Prostate gland (tissue), 2 donors: Measurements from ENCODE around the gene GLIS1. TPM values are rescaled to one million over a fixed set of nuclear protein-coding genes. Genes with fewer than 3 reads are reported as not detected.

Experiments
- DNase-seq: peaks from one replicate; pipeline ENCODE4 v3.0.0-alpha.2; 2019; ENCODE audit warnings: low spot score
- H3K27ac ChIP-seq, 2 donors: fragments of 200-600 bp; sonication (generic); 2 replicates each; pipeline ENCODE4 v1.5.1; 2017 to 2019
- H3K27me3 ChIP-seq: fragments of 200-600 bp; sonication (generic); replicated peaks from 2 replicates; pipeline ENCODE4 v1.5.1; 2019; ENCODE audit not compliant: insufficient read depth
- H3K36me3 ChIP-seq, 2 donors: fragments of 200-600 bp; sonication (generic); 1 replicate in 1 of 2; 2 replicates in 1 of 2; pipeline versions ENCODE4 v1.5.1 to v1.8.1; 2017 to 2019
- H3K4me1 ChIP-seq: fragments of 200-600 bp; sonication (generic); replicated peaks from 2 replicates; pipeline ENCODE4 v1.5.1; 2019
- H3K4me3 ChIP-seq, 2 donors: fragments of 200-600 bp; sonication (generic); 2 replicates each; pipeline ENCODE4 v1.5.1; 2017 to 2019
- H3K9me3 ChIP-seq: fragments of 200-600 bp; sonication (generic); 2 replicates; pipeline ENCODE4 v1.5.1; 2017
- CTCF ChIP-seq, 4 experiments: fragments of 200-600 bp in 2 of 4; fragments of 450-650 bp in 2 of 4; sonication (generic) in 2 of 4; IDR thresholded peaks; 1 replicate in 3 of 4; 2 replicates in 1 of 4; pipeline ENCODE4 v1.5.1; 2016 to 2019; ENCODE audit warnings: antibody characterized with exemption in 4 of 4, mild to moderate bottlenecking in 2 of 4, moderate library complexity in 2 of 4
- POLR2A ChIP-seq: fragments of 450-650 bp; IDR thresholded peaks from one replicate; pipeline ENCODE4 v1.6.1; 2016; ENCODE audit warnings: antibody characterized with exemption, mild to moderate bottlenecking
- POLR2AphosphoS5 ChIP-seq: sonication (generic); formaldehyde crosslinking; IDR thresholded peaks from one replicate; pipeline ENCODE4 v1.6.1; 2017; ENCODE audit warnings: antibody characterized with exemption
- WGBS: methylation state at CpG from one replicate; pipeline ENCODE4 v1.1.5; 2018; 5-methylcytosine and 5-hydroxymethylcytosine counted together
- intact Hi-C: fragments of 100-400 bp; cut with DNase I; formaldehyde crosslinking; loops from one replicate; pipeline ENCODE4 v1.14.2; 2022
- total RNA-seq, 2 donors: library from RNA; depleted of rRNA; stranded (reverse); fragments of >200 nt; gene quantifications; one replicate each; pipeline ENCODE4 v1.1.0, GENCODE V29; 2016

Gene GLIS1
- total RNA-seq, 2 donors from 2014 or later: 1.1 to 8.1 TPM

- Histone ChIP-seq H3K4me3 (peak overlapping the region; percentile 42 to 44), H3K27me3 (peaks cover 9% of the 10 kb centered on the region), H3K36me3 (no peaks in the 10 kb centered on the region), H3K9me3 (no peaks in the 10 kb centered on the region), H3K4me1 (peaks cover 3% of the 10 kb centered on the region), H3K27ac (peak overlapping the region; percentile 39 to 53)
- intact Hi-C loops: no loop called here
- no peak for DNase-seq
- 4% methylated on average over 60 of the region's 101 CpGs for WGBS
- TF ChIP-seq POLR2AphosphoS5 (no peak), POLR2A (no peak), CTCF (IDR thresholded peaks at IDR 0.05) (no peak)
Measured at GRCh38 chr1:53738205-53739108, 507 bp downstream of the GLIS1 start.

DNA sequence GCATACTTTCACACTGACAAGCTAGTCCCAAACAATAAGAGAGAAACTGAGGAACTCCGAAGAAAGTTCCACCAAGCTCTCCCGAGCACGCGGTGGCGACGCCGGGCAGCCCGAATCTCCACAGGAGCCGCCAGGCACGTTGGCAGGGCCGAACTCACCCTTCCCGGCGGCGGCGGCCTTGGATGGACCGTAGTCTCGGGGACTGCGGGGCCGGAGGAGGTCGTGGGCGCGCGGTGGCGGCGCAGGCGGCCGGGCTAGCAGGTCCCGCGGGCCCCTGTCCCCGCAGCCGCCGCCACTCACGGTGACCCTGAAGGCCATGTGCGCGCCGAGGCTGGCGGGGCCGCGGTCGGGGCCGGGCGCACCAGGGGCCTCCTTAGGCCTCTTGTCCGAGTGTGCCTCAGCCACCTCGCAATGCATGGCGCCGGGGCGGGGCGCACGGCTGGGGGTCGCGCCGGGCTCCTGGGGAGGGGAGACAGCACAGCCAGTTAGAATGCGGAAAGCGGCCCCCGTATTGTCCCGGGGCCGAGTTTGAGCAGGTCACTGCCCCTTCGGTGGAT, 1.2 kb downstream of the GLIS1 start:
- intact Hi-C loops: no loop called here
- Histone ChIP-seq H3K4me1 (peaks cover 3% of the 10 kb centered on the region), H3K9me3 (no peaks in the 10 kb centered on the region), H3K4me3 (peak overlapping the region; percentile 42 to 44), H3K27ac (peak overlapping the region; percentile 17 to 39), H3K36me3 (no peaks in the 10 kb centered on the region), H3K27me3 (peaks cover 9% of the 10 kb centered on the region)
- WGBS: 26% methylated on average over 44 of the region's 58 CpGs
- no peak for TF ChIP-seq POLR2AphosphoS5
- TF ChIP-seq CTCF (IDR thresholded peaks at IDR 0.05): no peak
- TF ChIP-seq POLR2A: no peak
- DNase-seq: no peak

DNA sequence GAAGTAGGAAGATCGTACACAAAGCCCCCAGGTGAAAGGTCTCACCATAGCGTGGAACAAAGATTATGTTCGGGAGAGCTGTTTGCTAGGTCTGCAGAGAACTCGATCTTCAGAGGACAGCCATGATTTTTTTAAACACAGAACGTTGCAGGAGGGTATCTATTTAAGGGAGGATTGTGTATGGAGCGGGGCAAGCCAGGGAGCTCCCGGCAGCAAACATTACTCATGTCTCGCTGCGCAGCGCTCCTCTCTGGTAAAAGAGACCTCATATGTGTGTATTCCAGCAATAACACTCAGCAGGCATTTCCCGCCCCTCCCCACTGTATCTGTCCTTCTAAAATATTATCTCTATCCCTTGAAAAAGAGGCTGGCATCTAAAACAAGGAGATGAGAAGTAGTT, 2.7 kb downstream of the GLIS1 start:
- WGBS: 88% methylated on average over 11 of the region's 11 CpGs
- H3K27me3 ChIP-seq: peaks cover 9% of the 10 kb centered on the region
- DNase-seq: no peak
- intact Hi-C loops: no loop called here
- H3K9me3 ChIP-seq: no peaks in the 10 kb centered on the region
- H3K4me1 ChIP-seq: peaks cover 3% of the 10 kb centered on the region
- no peaks in the 10 kb centered on the region for H3K36me3 ChIP-seq
- H3K27ac ChIP-seq: peak overlapping the region in 1 of 2 donors; percentile 17
- TF ChIP-seq CTCF (IDR thresholded peaks at IDR 0.05) (no peak), POLR2A (no peak), POLR2AphosphoS5 (no peak)
- no peak overlapping the region for H3K4me3 ChIP-seq

DNA sequence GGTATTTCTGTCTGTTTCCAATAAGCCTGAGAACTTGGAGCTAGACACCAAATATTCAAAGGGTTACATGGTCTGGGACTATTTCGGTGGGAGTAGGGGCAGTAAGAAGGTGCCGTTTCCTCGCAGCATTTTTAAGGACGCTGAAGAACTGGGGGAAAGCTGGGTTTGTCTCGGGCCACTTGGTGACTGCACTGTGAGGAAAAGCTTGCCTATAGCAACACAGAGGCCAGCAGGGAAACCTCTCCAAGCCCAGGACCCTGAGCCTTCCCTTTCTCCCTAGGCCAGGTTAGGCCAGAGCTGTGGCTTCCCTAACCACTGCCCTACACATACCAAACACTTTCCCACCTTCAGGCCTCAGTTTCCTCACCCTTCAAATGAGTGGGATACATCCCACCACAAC, 3.3 kb downstream of the GLIS1 start:
- intact Hi-C loops: no loop called here
- no peak overlapping the region for H3K4me3 ChIP-seq
- no peaks in the 10 kb centered on the region for H3K9me3 ChIP-seq
- H3K27ac ChIP-seq: peak overlapping the region; percentile 26 to 50
- DNase-seq: no peak
- H3K4me1 ChIP-seq: peaks cover 3% of the 10 kb centered on the region
- TF ChIP-seq POLR2AphosphoS5 (no peak), POLR2A (no peak), CTCF (IDR thresholded peaks at IDR 0.05) (no peak)
- H3K27me3 ChIP-seq: peaks cover 9% of the 10 kb centered on the region
- no peaks in the 10 kb centered on the region for H3K36me3 ChIP-seq
- whole genome bisulfite sequencing: 92% methylated on average over 5 of the region's 5 CpGs
